GM19324 (cell line): ENCODE results near the gene MAP3K5.
"Not testable (repeated sequence)": the region's sequence is repeated elsewhere in the genome, so short reads cannot be mapped to it uniquely, and the experiment has no call there.

Experiments used
- ATAC-seq: cut with Tn5 transposase; IDR thresholded peaks from one replicate; pipeline ENCODE4 v1.9.1; 2021; ENCODE audit warnings: mild to moderate bottlenecking, moderate library complexity; ENCODE audit not compliant: unreplicated experiment, low FRiP score

Gene MAP3K5, protein sequence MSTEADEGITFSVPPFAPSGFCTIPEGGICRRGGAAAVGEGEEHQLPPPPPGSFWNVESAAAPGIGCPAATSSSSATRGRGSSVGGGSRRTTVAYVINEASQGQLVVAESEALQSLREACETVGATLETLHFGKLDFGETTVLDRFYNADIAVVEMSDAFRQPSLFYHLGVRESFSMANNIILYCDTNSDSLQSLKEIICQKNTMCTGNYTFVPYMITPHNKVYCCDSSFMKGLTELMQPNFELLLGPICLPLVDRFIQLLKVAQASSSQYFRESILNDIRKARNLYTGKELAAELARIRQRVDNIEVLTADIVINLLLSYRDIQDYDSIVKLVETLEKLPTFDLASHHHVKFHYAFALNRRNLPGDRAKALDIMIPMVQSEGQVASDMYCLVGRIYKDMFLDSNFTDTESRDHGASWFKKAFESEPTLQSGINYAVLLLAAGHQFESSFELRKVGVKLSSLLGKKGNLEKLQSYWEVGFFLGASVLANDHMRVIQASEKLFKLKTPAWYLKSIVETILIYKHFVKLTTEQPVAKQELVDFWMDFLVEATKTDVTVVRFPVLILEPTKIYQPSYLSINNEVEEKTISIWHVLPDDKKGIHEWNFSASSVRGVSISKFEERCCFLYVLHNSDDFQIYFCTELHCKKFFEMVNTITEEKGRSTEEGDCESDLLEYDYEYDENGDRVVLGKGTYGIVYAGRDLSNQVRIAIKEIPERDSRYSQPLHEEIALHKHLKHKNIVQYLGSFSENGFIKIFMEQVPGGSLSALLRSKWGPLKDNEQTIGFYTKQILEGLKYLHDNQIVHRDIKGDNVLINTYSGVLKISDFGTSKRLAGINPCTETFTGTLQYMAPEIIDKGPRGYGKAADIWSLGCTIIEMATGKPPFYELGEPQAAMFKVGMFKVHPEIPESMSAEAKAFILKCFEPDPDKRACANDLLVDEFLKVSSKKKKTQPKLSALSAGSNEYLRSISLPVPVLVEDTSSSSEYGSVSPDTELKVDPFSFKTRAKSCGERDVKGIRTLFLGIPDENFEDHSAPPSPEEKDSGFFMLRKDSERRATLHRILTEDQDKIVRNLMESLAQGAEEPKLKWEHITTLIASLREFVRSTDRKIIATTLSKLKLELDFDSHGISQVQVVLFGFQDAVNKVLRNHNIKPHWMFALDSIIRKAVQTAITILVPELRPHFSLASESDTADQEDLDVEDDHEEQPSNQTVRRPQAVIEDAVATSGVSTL (N-terminal part only)

GRCh38 chr6:136792410-136793262 lies at the start of gene MAP3K5:
TSS of gene MAP3K5 (minus strand) at chr6:136792477. CDS start at chr6:136792157, 320 bp downstream.
- ATAC-seq: peak; percentile 72

DNA sequence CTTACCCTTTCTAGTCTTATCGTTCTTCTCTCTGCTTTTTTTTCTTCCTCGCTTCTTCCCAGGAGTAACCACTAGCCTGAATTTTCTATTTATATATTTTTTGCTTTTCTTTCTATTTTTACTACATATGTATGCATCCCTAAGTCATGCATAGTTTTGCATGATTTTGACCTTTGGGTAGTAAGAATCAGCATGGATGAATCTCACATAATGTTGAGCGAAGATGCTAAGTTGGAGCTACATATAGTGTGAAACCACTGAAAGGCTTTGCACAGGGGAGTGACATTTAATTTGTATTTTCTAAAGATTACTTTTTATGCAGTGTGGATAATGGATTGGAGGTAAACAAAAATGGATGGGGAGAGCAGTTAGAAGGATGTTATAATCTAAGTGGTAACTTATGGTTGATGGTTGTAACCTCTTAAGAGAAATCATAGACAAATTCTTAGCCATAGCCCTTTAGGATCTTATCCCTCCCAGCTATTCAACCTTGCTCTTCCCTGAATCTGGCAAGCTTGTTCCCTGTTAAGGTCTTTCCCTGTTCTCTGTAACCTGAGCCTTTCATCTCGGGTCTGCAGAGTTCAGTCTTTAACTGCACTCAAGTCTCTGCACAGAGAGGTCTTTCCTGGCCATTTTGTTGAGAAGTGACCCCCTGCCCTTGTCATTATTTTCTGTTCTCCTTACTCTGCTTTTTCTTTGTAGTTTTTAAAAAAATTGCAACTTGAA lies 48.2 kb upstream of the MAP3K5 start:
- ATAC-seq: no peak

- ATAC-seq: no peak
Measured at GRCh38 chr6:136831873-136832562, 39.7 kb upstream of the MAP3K5 start.

DNA sequence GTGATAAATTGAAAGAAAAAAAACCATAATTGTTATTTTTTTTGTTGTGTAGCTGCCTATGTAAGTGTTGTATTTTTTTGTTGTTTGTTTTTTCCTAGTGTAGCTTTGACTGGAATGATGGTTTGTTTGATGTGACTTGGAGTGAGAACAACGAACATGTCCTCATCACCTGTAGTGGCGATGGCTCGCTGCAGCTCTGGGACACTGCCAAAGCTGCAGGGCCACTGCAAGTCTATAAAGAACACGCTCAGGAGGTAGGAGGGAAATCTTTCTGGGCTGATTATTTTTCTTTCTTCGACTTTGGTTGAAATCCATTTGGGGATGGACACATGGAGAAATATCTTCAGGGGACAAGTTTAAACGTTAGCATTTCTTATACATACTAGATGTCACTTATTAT lies 33.9 kb upstream of the MAP3K5 start:
- no peak for ATAC-seq

DNA sequence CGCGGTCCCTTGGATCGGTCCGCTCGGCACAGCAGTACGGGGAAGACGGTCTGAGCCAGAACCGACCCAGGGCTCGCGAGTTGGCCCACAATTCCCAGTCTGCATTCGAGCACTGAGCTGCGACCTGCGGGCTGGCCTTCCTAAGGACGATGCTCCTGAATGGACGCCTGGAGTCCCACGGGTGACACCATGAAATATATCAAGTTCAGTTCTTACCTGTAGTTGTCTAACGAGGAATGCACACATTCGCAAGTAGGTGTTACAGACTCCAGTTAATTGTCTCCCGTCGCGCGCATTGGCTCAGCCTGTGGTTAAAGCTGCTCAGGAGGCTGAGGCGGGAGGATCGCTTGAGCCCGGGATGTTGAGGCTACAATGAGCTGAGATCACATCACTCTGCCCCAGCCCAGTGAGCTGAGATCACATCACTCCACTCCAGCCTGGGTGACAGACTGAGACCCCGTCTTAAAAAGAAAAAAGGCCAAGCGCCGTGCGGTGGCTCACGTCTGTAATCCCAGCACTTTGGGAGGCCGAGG lies 30.9 kb upstream of the MAP3K5 start:
- no peak for ATAC-seq

DNA sequence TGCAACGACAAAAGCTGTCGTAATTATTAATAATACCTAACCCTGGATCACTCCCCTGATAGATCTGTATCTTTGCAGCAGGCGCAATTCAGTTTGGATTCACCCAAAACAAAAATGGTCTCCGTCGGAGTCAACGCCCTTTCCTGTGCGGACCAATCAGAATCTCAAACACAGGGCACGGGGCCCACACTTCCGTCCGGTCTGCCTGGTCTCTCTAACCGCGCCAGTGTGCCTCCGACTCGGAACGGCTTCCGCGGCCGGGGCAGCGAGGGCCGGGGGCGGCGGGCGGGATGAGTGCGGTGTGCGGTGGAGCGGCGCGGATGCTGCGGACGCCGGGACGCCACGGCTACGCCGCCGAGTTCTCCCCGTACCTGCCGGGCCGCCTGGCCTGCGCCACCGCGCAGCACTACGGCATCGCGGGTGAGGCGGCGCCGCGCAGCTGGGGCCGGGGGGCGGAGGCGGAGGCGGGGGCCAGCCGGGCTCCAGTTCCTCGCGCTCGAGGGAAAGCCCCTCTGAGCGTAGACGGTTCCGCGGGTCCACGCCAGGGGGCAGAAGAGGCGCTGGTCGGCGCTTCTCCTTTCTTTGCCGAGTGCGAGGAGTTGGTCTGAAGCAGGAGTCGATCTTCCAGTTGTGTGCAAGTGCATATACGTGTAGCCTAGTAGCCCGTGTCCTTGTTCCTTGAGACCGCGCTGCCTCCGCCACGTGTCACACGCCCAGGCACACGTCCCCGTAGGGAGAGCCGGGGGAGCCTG lies 30.3 kb upstream of the MAP3K5 start, which contains the start of gene PEX7:
PEX7 (plus strand) TSS at position 217 of the 752 bp plus-strand sequence; CDS start at position 291, 74 bp downstream.
- ATAC-seq: peak; percentile 99

- ATAC-seq: peak; percentile 16
Measured at GRCh38 chr6:136822046-136822375, 29.7 kb upstream of the MAP3K5 start.

GRCh38 chr6:136820561-136820960 lies 28.3 kb upstream of the MAP3K5 start:
- no peak for ATAC-seq

GRCh38 chr6:136816656-136817055 lies 24.4 kb upstream of the MAP3K5 start:
- no peak for ATAC-seq

DNA sequence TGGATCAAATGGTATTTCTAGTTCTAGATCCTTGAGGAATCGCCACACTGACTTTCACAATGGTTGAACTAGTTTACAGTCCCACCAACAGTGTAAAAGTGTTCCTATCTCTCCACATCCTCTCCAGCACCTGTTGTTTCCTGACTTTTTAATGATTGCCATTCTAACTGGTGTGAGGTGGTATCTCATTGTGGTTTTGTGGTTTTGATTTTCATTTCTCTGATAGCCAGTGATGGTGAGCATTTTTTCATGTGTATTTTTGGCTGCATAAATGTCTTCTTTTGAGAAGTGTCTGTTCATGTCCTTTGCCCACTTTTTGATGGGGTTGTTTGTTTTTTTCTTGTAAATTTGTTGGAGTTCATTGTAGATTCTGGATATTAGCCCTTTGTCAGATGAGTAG lies 23.3 kb upstream of the MAP3K5 start:
- not testable (repeated sequence) for ATAC-seq

- no peak for ATAC-seq
Measured at GRCh38 chr6:136812174-136812573, 19.9 kb upstream of the MAP3K5 start.

DNA sequence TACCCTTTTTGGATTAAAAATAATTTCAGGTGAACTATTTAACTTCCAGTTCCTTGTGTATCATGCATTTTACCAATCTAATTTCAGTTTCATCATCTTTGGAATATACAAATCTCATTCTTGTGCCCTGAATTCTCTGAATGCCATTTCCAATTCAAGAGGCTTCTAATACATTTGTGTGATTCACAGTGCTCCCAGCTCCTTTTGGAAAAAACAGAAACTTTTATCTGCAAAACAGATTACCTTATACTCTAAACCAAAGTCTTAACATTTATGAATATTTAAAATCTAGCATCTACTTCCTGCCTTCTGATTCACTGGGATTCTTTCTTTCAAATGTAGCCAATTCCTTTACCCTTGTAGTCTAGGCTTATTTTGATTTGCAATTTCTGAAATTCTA lies 19.0 kb upstream of the MAP3K5 start:
- ATAC-seq: no peak

GRCh38 chr6:136809091-136809860 lies 17.0 kb upstream of the MAP3K5 start:
- ATAC-seq: no peak

- ATAC-seq: no peak
Measured at GRCh38 chr6:136803608-136804007, 11.3 kb upstream of the MAP3K5 start.

DNA sequence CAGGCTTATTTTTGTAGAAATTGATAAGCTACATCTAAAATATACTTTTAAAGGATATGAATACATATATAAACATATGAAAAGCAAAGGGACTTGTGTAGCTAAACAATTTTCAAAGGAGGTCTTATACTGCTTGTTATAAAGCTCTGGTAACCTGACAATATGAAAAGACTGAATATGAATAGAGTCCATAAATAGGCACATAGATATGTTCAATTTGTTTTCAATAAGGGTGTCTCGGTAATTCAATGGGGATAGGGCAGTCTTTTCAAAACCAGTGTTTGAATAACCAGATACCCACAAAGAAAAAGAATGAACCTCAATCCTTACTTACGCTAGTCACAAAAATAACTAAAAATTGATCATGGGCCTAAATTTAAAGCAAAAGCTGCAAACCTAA lies 9.3 kb upstream of the MAP3K5 start:
- no peak for ATAC-seq

DNA sequence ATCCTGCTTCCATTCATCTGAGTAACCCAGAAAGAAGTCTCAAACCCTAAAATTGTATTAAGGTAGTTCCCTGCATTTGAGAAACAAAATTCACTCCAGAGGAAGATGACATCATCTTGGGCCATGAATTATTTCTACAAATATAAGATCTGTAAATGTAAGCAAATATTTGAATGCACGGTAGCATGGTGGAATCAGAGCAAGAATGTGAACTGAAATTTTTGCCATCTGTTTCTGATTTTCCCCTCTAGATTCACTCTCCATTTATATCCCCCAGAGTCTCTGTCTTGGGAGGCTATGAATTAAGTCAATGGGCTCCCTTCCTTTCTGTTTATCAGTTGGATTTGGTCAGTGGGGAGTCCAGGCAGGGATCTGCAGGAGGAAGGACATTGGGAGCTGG lies 5.8 kb upstream of the MAP3K5 start:
- ATAC-seq: no peak

- no peak for ATAC-seq
Measured at GRCh38 chr6:136795996-136796395, 3.7 kb upstream of the MAP3K5 start.
